GM12892 (cell line): ENCODE results near the gene MAGEA1.

Experiments
- POLR2A ChIP-seq: IDR thresholded peaks from 2 replicates; pipeline ENCODE4 v1.6.1; 2011; ENCODE audit warnings: low read depth, low read length, control low read depth
- POLR2AphosphoS5 ChIP-seq: IDR thresholded peaks from 2 replicates; pipeline ENCODE4 v1.6.1; 2011; ENCODE audit warnings: low read depth, low read length, control low read depth

DNA sequence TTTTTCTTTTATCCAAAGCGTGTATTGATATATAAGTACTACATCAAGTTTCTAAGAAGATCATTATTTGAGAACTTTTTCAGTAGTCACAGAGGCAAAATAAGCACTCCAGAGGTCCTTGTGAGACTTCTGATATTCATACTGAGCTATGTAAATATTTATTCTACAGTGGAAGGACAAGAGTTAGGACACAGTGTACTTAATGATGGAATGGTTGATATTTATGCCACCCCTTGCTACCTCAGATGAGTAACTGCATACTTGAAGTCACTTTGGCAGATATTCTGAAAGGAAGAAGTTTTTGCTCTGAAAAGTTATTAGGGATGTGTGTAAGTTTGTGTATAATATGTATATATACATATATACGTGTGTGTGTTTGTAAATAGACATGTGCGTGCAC is 30.3 kb downstream of the MAGEA1 start:
- TF ChIP-seq POLR2A (no peak), POLR2AphosphoS5 (no peak)
